ENCODE results near the gene YWHAH.

- TF ChIP-seq CTCF (IDR thresholded peaks at IDR 0.05; ENCODE audit: low read depth, low read length) (no peak), EZH2phosphoT487 (IDR thresholded peaks at IDR 0.05; ENCODE audit: low read depth) (no peak)
These were observed 29.4 kb downstream of the YWHAH start for GRCh38 chr22:31973739-31974138.
